Cardiac muscle cell (in vitro differentiated cells and primary cell): Measurements from ENCODE around the gene MYD88. TPM values are rescaled to one million over a fixed set of nuclear protein-coding genes. Genes with fewer than 3 reads are reported as not detected.

ENCODE experiments used
- DNase-seq, 2 donors: peaks; one replicate each; pipeline versions ENCODE4 v3.0.0 to v3.0.0-alpha.2; 2010 to 2017; ENCODE audit warnings: low read depth in 1 of 2, low spot score in 1 of 2
- H3K27ac ChIP-seq: fragments of 200-600 bp; sonication (generic); 2 replicates; pipeline ENCODE4 v1.5.1; 2016
- H3K27me3 ChIP-seq: fragments of 200-600 bp; sonication (generic); 2 replicates; pipeline ENCODE4 v1.6.0; 2016; ENCODE audit warnings: control low read depth
- H3K36me3 ChIP-seq: fragments of 200-600 bp; sonication (generic); 2 replicates; pipeline ENCODE4 v1.5.1; 2016; ENCODE audit warnings: control low read depth
- H3K4me1 ChIP-seq: fragments of 200-600 bp; sonication (generic); 2 replicates; pipeline ENCODE4 v1.8.1; 2017; ENCODE audit warnings: low read depth, mild to moderate bottlenecking, mixed run types
- H3K4me3 ChIP-seq: fragments of 200-600 bp; sonication (generic); 2 replicates; pipeline ENCODE4 v1.5.1; 2016; ENCODE audit warnings: mild to moderate bottlenecking
- H3K9me3 ChIP-seq: fragments of 200-600 bp; sonication (generic); 2 replicates; pipeline ENCODE4 v1.5.1; 2017; ENCODE audit warnings: low read depth, mild to moderate bottlenecking, control low read depth
- polyA plus RNA-seq: library from polyadenylated mRNA; unstranded; fragments of >200 nt; fragmentation: Nextera tagmentation; extraction: Ambion mirVana; gene quantifications from 2 replicates; pipeline ENCODE4 v1.2.1, GENCODE V29; 2016
- total RNA-seq: library from RNA; depleted of rRNA; stranded (reverse); fragments of >200 nt; gene quantifications from 2 replicates; pipeline ENCODE4 v1.2.3, GENCODE V29; 2016
- TF ChIP-seq, protein P1 (sequence below): IDR thresholded peaks from 2 replicates; pipeline ENCODE4 v1.5.1; 2012; ENCODE audit warnings: low read depth, mild to moderate bottlenecking, low read length

The MYD88 gene
- total and polyA plus RNA-seq, 2 experiments from 2014 or later, result 2.5 to 7.2 TPM

- TF ChIP-seq, protein P1, sequence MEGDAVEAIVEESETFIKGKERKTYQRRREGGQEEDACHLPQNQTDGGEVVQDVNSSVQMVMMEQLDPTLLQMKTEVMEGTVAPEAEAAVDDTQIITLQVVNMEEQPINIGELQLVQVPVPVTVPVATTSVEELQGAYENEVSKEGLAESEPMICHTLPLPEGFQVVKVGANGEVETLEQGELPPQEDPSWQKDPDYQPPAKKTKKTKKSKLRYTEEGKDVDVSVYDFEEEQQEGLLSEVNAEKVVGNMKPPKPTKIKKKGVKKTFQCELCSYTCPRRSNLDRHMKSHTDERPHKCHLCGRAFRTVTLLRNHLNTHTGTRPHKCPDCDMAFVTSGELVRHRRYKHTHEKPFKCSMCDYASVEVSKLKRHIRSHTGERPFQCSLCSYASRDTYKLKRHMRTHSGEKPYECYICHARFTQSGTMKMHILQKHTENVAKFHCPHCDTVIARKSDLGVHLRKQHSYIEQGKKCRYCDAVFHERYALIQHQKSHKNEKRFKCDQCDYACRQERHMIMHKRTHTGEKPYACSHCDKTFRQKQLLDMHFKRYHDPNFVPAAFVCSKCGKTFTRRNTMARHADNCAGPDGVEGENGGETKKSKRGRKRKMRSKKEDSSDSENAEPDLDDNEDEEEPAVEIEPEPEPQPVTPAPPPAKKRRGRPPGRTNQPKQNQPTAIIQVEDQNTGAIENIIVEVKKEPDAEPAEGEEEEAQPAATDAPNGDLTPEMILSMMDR, result no peak
- H3K36me3 ChIP-seq, result peaks cover 8% of the 10 kb centered on the region
- H3K4me1 ChIP-seq, result peaks cover 11% of the 10 kb centered on the region
- no peak for DNase-seq
- H3K4me3 ChIP-seq, result peak overlapping the region; percentile 28
- H3K27ac ChIP-seq, result peak overlapping the region; percentile 26
- peaks cover 9% of the 10 kb centered on the region for H3K27me3 ChIP-seq
- no peaks in the 10 kb centered on the region for H3K9me3 ChIP-seq
Observed at GRCh38 chr3:38137615-38138348, 679 bp upstream of the MYD88 start.

- no peak for DNase-seq
- Histone ChIP-seq H3K27me3 (peaks cover 9% of the 10 kb centered on the region), H3K9me3 (no peaks in the 10 kb centered on the region), H3K36me3 (peaks cover under 1% of the 10 kb centered on the region), H3K27ac (no peak overlapping the region), H3K4me1 (peaks cover 11% of the 10 kb centered on the region), H3K4me3 (peak overlapping the region; percentile 34)
- TF ChIP-seq, protein P1, result no peak
Observed at GRCh38 chr3:38139191-38139590, 730 bp downstream of the MYD88 start.

- Histone ChIP-seq H3K36me3 (no peaks in the 10 kb centered on the region), H3K27me3 (peaks cover 9% of the 10 kb centered on the region), H3K9me3 (no peaks in the 10 kb centered on the region), H3K4me3 (no peak overlapping the region), H3K27ac (no peak overlapping the region), H3K4me1 (peaks cover 11% of the 10 kb centered on the region)
- TF ChIP-seq, protein P1, result no peak
- DNase-seq, result no peak
Observed at GRCh38 chr3:38139652-38140051, 1.2 kb downstream of the MYD88 start.

- no peak for DNase-seq
- Histone ChIP-seq H3K27me3 (peaks cover 9% of the 10 kb centered on the region), H3K36me3 (no peaks in the 10 kb centered on the region), H3K9me3 (no peaks in the 10 kb centered on the region), H3K4me1 (peaks cover 6% of the 10 kb centered on the region), H3K27ac (no peak overlapping the region), H3K4me3 (no peak overlapping the region)
- TF ChIP-seq, protein P1, result no peak
Observed at GRCh38 chr3:38140326-38141172, 2.1 kb downstream of the MYD88 start.

DNA sequence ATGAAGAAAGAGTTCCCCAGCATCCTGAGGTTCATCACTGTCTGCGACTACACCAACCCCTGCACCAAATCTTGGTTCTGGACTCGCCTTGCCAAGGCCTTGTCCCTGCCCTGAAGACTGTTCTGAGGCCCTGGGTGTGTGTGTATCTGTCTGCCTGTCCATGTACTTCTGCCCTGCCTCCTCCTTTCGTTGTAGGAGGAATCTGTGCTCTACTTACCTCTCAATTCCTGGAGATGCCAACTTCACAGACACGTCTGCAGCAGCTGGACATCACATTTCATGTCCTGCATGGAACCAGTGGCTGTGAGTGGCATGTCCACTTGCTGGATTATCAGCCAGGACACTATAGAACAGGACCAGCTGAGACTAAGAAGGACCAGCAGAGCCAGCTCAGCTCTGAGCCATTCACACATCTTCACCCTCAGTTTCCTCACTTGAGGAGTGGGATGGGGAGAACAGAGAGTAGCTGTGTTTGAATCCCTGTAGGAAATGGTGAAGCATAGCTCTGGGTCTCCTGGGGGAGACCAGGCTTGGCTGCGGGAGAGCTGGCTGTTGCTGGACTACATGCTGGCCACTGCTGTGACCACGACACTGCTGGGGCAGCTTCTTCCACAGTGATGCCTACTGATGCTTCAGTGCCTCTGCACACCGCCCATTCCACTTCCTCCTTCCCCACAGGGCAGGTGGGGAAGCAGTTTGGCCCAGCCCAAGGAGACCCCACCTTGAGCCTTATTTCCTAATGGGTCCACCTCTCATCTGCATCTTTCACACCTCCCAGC lies 2.9 kb downstream of the MYD88 start:
- no peak overlapping the region for H3K27ac ChIP-seq
- DNase-seq, result no peak
- H3K36me3 ChIP-seq, result no peaks in the 10 kb centered on the region
- no peaks in the 10 kb centered on the region for H3K4me1 ChIP-seq
- TF ChIP-seq, protein P1, result no peak
- peaks cover 9% of the 10 kb centered on the region for H3K27me3 ChIP-seq
- H3K9me3 ChIP-seq, result no peaks in the 10 kb centered on the region
- H3K4me3 ChIP-seq, result no peak overlapping the region
